ENCODE measurements around the gene ZHX3.

- no peak for TF ChIP-seq CTCF (IDR thresholded peaks at IDR 0.05 in 4 of 5, conservative IDR thresholded peaks at IDR 0.05 in 1 of 5)
- no peak for TF ChIP-seq POLR2A (IDR thresholded peaks at IDR 0.05)
Observed at GRCh38 chr20:41165001-41165882, 152.3 kb downstream of the ZHX3 start.
